GM19395 (cell line): ENCODE data around the gene ANO3.

Experiments used
- ATAC-seq: cut with Tn5 transposase; IDR thresholded peaks from one replicate; pipeline ENCODE4 v1.9.1; 2021; ENCODE audit warnings: mild to moderate bottlenecking, moderate library complexity; ENCODE audit not compliant: unreplicated experiment

ANO3 gene

GRCh38 chr11:26353010-26353409, 21.1 kb downstream of the ANO3 start:
- no peak for ATAC-seq

DNA sequence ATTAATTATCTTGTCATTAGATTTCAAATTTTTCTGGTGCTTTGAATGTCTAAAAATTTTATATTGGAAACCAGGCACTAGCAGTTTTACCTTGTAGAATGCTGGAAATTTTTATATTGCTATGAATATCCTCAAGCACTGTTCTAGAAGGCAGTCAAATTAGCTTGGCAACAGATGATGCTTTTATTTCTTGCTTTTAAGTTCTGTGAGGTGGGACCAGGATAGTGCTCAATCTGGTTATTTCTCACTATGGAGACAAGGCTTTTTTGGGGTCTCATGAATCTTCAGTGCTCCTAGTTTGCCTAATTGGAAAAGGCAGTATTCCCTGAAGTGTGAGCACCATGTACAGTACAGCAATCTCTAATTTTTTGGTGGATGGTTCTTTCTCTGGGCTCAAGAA, 27.1 kb downstream of the ANO3 start:
- no peak for ATAC-seq

GRCh38 chr11:26365284-26365683, 33.4 kb downstream of the ANO3 start:
- no peak for ATAC-seq

DNA sequence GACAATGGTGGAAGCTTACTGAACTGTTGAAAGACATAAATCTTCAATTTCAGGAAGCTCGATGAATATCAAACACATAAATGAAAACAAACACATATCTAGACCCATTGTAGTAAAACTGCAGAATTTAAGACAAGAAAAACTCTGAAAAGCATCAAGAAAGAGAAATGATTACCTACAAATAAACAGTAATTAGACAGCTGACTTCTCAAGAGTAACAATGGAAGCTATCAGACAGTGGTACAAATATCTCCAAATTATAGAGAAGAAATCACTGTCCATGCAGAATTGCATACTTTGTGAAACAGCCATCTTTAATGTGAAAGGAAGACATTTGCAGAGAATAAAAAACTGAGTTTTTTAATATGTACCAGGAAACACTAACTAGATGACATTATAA, 45.7 kb downstream of the ANO3 start:
- no peak for ATAC-seq

DNA sequence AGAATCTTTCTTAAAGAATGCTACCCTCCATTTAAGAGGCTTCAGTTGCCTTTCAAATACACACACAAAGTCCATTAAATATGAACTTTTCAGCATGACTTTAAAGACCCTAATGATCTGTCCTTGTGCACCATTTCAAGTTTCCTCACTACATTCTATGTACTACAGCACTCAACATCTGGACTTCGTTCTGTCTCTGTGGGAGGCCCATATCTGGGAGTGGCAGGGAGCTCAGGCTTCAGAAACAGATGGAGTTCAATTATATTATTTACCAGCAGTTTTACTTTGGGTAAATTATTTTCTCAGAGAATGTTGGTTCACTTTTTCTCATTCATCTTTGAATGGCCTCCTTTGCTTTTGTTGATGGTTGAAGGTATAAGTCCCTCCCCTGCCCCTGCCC, 67.4 kb downstream of the ANO3 start:
- ATAC-seq, result no peak

GRCh38 chr11:26410706-26411366, 78.9 kb downstream of the ANO3 start:
- no peak for ATAC-seq

- no peak for ATAC-seq
Observed at GRCh38 chr11:26412955-26413354, 81.0 kb downstream of the ANO3 start.

DNA sequence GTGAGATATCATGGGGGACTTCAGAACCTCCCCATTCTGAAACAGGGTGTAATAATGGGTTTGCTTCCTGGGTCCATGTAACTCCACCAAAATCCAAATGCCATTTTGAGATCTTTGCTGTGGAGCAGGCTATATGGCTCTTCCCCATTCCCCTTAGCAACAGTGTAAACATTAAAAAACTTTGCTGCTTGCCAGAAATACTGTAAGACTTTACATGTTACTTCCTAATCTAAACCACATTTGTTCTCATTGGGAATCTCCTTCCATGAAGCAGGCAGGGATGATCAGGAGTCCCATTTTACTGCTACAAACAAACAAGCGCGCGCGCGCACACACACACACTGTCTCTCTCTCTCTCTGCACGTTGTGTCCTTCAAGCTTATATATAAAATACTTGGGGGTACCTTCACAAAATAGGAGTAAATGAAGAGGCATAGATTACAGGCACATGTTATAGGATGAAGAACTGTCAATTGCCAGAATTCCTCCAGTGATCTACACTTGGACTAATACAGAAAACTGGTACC, 86.5 kb downstream of the ANO3 start:
- ATAC-seq, result no peak

DNA sequence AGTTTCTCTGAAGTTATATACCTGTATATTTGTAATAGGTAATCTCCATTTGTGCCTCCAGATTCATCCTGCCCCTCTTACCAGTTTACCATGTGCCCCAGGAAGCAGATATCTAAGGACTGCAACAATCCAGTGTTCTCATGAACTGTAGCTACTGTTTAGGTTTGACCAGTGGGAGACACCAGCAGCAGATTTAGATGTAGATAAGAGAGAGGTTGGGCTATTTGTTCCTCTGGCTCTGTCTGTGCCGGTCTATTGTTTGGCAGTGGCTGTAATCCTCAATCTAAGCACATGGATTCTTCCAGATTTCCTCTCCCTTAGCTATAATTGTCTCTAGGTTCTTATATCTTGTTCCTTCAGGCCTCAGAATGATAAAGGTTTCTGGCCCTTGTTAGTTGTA, 88.4 kb downstream of the ANO3 start:
- ATAC-seq, result no peak

DNA sequence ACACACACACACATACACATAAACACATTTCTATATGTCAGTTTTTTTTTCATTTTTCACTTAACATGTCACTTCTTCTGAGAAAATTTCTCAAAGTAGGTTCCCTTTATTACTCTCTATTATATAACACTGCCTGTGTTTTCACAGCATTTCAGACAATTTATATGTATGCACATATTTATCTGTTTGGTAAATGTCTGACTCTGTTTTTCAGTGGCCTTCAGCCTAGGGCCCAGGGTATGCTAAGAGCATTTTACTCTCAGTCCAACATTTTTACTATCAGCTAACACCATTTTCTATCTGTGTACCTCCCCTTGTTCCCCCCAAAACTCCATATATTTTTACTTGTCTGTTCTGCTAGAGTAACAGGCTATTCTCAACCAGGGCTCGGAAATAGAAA, 92.3 kb downstream of the ANO3 start:
- ATAC-seq, result no peak

- ATAC-seq, result no peak
Observed at GRCh38 chr11:26439854-26440253, 107.9 kb downstream of the ANO3 start.

GRCh38 chr11:26442131-26442530, 110.2 kb downstream of the ANO3 start:
- ATAC-seq, result no peak

GRCh38 chr11:26443617-26444016, 111.7 kb downstream of the ANO3 start:
- ATAC-seq, result no peak

DNA sequence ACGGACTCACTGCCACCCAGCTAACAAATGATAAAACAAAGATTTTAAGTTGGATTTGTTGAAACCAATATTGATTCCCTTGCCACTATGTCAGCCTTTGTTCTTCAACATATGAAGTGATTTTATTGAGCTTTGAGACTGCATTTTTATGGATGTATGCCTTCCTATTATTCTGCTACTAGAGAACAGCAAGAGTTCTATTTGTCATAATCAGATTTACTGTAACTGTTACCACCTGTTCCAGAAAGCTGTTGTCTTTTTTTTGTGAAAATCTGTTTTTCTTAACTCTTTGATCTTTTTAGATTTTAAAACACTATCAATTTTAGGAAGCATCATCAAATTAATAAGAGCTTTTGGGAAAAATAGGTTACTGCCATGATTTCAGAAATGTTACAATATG, 125.7 kb downstream of the ANO3 start:
- ATAC-seq, result no peak

GRCh38 chr11:26465274-26465673, 133.3 kb downstream of the ANO3 start:
- no peak for ATAC-seq

DNA sequence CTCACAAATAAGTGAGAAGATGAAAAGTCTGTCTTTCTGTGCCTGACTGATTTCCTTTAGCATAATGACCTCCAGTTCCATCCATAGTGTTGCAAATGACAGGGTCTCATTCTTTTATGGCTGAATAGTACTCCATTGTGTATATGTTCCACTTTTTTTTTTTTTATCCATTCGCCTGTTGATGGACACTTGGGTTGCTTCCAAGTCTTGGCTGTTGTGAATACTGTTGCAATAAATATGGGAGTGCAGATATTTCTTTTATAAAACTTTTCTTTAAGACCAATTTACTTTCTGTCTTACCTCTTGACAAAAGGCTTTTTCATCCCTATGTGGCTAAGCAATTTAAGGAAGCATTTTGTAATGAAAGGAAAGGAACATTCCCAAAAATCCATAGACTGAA, 135.6 kb downstream of the ANO3 start:
- ATAC-seq, result no peak

GRCh38 chr11:26470992-26471391, 139.1 kb downstream of the ANO3 start:
- ATAC-seq, result no peak

DNA sequence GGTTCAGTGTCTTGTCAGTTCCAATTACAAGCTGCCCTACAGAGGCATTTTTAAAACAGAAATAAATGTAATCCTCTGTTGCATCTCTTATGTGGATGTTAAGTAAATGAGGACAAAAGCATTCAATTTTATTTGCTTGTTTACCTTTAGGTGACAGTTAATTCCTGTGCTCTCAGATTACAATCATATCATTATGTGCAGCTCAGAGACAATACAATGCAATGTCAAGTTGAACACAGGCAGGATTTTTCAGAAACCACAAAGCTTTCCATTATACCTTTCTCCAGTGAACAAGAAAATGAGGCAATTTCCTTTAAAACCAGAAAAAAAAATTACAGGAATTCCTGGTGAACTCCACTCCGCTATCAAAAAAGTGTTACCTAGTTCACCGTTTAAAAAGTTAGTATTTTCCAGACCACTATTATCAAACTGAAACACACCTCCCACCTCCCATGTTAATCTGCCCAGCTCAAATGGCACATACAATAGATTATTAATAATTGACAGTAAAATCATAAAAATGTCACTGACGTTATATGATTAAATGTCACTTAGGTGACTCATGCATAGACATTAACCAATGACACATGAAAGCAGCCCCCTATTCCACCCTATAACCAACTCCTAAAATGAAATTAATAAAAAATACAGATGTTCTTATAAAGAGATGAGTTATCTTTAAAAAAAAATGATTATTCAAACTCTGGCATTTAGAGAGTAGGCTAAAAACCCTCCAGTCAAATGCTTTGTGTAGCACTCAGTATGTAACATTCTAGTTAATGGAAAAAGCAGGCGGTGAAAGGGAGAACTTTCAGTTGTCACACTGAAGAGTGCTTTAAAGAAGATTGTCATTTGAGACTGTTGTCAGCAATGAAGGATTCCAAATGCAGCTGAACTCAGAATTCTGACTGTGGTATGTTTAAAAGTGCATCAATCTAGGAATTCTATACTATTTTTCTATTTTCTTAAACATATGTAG, 141.6 kb downstream of the ANO3 start:
- ATAC-seq, result no peak

- no peak for ATAC-seq
Observed at GRCh38 chr11:26474401-26474800, 142.5 kb downstream of the ANO3 start.

DNA sequence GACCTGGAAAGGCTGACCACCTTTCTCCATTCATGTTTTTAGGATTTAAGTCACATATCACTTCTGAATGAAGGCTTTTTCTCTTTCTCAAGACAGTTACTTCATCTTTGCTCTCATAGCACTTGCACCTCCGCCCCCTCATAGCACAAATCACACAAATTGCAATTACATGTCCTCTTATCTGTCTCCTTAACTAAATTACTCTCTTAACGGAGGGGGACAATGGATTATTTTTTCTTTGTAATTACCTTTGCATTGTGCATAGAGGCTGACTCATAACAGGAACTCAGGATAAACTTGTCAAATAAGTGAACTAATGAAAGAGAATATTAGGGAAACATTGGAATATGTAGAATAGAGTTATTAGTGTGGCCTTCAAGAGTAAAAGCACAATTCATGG, 145.5 kb downstream of the ANO3 start:
- ATAC-seq, result no peak

- no peak for ATAC-seq
Observed at GRCh38 chr11:26478710-26479109, 146.8 kb downstream of the ANO3 start.

DNA sequence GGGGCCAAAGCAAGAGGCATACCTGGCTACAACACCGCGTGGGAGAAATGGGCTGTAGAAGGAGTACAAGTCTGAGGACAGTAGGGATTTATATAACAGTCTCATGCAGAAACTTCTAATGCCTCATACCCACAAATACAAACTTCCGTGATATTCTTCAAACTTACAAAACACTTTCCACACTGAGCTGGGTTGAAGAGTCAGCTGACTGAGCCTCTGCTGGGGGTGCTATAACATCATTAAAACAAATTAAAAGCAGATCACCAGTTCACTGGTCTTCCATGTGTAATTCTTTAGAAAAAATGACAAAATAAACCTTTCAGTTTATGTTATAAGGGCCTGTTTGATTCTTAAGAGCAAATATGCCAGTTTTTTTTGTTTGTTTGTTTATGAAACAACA, 148.1 kb downstream of the ANO3 start:
- no peak for ATAC-seq
